Left ventricle myocardium inferior (tissue), 1 donor: ENCODE measurements around the gene PLCG2. TPM values are rescaled to one million over a fixed set of nuclear protein-coding genes. Genes with fewer than 3 reads are reported as not detected.
"Not testable (repeated sequence)": the region's sequence is repeated elsewhere in the genome, so short reads cannot be mapped to it uniquely, and the experiment has no call there.

Experiments used
- DNase-seq: peaks from one replicate; pipeline ENCODE4 v3.0.0-alpha.2; 2020
- H3K27ac ChIP-seq: fragments of 200-600 bp; replicated peaks from 2 replicates; pipeline ENCODE4 v1.8.0; 2021
- H3K27me3 ChIP-seq: fragments of 200-600 bp; 2 replicates; pipeline ENCODE4 v1.8.0; 2021; ENCODE audit warnings: low read depth
- H3K36me3 ChIP-seq: fragments of 200-600 bp; 2 replicates; pipeline ENCODE4 v1.8.0; 2021
- H3K4me1 ChIP-seq: fragments of 200-600 bp; 2 replicates; pipeline ENCODE4 v1.8.0; 2021
- H3K4me3 ChIP-seq: fragments of 200-600 bp; 2 replicates; pipeline ENCODE4 v1.8.0; 2021; ENCODE audit warnings: mild to moderate bottlenecking, moderate library complexity
- H3K9me3 ChIP-seq: fragments of 200-600 bp; replicated peaks from 2 replicates; pipeline ENCODE4 v1.8.0; 2021
- intact Hi-C: fragments of 100-400 bp; cut with micrococcal nuclease; formaldehyde crosslinking; loops from one replicate; pipeline ENCODE4 v1.11.0; 2022
- total RNA-seq: library from RNA; stranded (reverse); fragmentation: NEBNext Ultra II Directional; extraction: Animal tissue kit (Norgen Biotek cat#: 25700); gene quantifications from one replicate; pipeline ENCODE4 v1.2.1, GENCODE V29; 2021
- TF ChIP-seq, protein P1 (sequence below): fragments of 200-600 bp; IDR thresholded peaks from 2 replicates; pipeline ENCODE4 v1.8.0; 2021; ENCODE audit warnings: antibody characterized with exemption, mild to moderate bottlenecking, borderline replicate concordance
- donor health status: DM: no; HTN: yes; CAD: no; lungs with severe emphysema.

PLCG2 gene
- total RNA-seq, 1 donor from 2014 or later, result 5.6 TPM

DNA sequence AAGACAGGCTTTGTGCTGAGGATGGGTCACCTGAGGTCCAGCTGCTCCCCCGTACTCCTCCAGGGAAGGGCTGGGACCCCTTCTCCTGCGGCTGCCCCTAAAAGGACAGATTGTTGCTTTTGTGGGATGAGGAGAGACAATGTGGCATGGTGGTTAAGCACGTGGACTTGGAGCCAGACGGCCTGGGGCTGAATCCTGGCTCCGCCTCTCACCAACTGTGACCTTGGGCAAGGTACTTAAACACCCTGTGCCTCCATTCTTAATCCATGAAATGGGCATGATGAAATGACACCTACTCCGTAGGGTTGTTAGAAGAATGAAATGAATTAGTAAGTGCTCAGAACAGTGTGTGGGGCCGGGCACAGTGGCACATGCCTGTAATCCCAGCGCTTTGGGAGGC lies 39.6 kb upstream of the PLCG2 start:
- Histone ChIP-seq H3K9me3 (no peaks in the 10 kb centered on the region), H3K4me3 (no peak overlapping the region), H3K36me3 (no peaks in the 10 kb centered on the region), H3K27me3 (no peaks in the 10 kb centered on the region), H3K27ac (no peak overlapping the region), H3K4me1 (peaks cover 10% of the 10 kb centered on the region)
- TF ChIP-seq, protein P1, sequence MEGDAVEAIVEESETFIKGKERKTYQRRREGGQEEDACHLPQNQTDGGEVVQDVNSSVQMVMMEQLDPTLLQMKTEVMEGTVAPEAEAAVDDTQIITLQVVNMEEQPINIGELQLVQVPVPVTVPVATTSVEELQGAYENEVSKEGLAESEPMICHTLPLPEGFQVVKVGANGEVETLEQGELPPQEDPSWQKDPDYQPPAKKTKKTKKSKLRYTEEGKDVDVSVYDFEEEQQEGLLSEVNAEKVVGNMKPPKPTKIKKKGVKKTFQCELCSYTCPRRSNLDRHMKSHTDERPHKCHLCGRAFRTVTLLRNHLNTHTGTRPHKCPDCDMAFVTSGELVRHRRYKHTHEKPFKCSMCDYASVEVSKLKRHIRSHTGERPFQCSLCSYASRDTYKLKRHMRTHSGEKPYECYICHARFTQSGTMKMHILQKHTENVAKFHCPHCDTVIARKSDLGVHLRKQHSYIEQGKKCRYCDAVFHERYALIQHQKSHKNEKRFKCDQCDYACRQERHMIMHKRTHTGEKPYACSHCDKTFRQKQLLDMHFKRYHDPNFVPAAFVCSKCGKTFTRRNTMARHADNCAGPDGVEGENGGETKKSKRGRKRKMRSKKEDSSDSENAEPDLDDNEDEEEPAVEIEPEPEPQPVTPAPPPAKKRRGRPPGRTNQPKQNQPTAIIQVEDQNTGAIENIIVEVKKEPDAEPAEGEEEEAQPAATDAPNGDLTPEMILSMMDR, result no peak
- no peak for DNase-seq
- intact Hi-C loops, result loop anchor here (10.0 kb wide), 2 partner anchors 535 to 705 kb away; partner anchors contain the start of gene ATMIN

DNA sequence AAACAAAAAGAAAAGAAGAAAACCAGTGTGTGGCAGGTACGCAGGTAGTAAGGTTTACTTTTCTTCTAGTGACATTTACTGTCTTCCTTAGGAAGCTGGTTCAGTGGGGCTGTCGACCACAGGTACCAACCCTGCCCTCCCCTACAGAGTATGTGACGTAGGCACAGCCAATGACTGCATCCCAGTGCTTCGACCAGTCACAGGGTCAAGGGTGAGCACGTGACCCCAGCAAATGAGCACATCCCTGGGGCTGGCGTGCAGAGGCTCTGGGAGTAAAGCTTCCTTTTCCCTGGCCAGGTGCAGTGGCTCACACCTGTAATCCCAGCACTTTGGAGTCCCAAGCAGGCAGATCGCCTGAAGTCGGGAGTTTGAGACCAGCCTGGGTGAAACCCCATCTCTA lies 38.9 kb upstream of the PLCG2 start:
- no peak overlapping the region for H3K27ac ChIP-seq
- H3K4me1 ChIP-seq, result peaks cover 10% of the 10 kb centered on the region
- no peak for DNase-seq
- H3K36me3 ChIP-seq, result no peaks in the 10 kb centered on the region
- H3K27me3 ChIP-seq, result no peaks in the 10 kb centered on the region
- TF ChIP-seq, protein P1, result no peak
- H3K4me3 ChIP-seq, result no peak overlapping the region
- no peaks in the 10 kb centered on the region for H3K9me3 ChIP-seq
- intact Hi-C loops, result no loop called here

DNA sequence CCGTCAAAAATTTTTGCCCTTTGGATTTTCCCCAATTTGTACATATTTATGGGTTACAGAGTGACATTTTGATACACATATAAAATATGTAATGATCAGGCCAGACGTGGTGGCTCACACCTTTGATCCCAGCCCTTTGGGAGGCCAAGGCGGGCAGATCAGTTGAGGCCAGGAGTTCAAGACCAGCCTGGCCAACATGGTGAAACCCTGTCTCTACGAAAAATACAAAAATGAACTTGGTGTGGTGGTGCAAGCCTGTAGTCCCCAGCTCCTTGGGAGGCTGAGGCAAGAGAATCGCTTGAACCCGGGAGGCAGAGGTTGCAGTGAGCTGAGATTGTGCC lies 37.7 kb upstream of the PLCG2 start:
- H3K27ac ChIP-seq, H3K27me3 ChIP-seq, intact Hi-C loops, H3K4me3 ChIP-seq, DNase-seq, H3K36me3 ChIP-seq, H3K9me3 ChIP-seq: not testable (repeated sequence)
- peaks cover 17% of the 10 kb centered on the region for H3K4me1 ChIP-seq

DNA sequence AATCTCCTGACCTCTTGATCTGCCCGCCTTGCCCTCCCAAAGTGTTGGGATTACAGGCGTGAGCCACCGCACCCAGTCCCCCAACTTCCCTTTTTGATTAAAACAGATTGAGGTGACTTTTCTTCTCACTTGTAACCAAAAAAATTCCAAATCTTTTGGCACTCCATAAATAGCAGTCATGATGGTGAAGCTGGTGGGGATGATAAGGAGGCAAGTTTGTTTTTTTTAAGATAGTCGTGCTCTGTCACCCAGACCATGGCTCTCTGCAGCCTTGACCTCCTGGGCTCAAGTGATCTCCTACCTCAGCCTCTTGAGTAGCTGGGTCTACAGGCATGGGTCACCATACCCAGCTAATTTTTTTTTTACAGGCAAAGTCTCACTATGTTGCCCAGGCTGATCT lies 34.7 kb upstream of the PLCG2 start:
- TF ChIP-seq, protein P1, result no peak
- Histone ChIP-seq H3K36me3 (no peaks in the 10 kb centered on the region), H3K27me3 (no peaks in the 10 kb centered on the region), H3K9me3 (no peaks in the 10 kb centered on the region), H3K27ac (no peak overlapping the region), H3K4me1 (peaks cover 8% of the 10 kb centered on the region), H3K4me3 (no peak overlapping the region)
- no peak for DNase-seq
- intact Hi-C loops, result no loop called here

DNA sequence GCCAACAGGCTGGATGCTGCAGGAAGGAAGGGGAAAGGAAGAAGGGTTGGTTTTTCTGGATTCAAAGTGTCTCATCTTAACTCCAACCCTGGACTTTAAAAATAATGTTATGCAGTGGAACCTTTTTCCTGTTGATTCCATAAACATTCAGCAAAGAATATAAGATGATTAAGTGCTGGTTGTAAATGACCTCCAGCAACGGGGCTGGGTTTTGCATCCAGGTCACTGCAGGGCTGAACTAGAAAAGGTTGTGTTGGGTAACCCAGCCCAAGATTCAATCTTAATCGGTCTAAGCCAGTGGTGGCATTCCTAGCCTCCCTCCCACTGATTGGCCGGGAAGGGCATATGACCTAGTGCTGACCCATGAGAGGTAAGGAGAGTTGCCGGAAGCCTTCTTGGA lies 34.2 kb upstream of the PLCG2 start:
- Histone ChIP-seq H3K4me1 (peaks cover 8% of the 10 kb centered on the region), H3K27me3 (no peaks in the 10 kb centered on the region), H3K27ac (no peak overlapping the region), H3K36me3 (no peaks in the 10 kb centered on the region), H3K9me3 (no peaks in the 10 kb centered on the region), H3K4me3 (no peak overlapping the region)
- intact Hi-C loops, result no loop called here
- DNase-seq, result no peak
- TF ChIP-seq, protein P1, result no peak

DNA sequence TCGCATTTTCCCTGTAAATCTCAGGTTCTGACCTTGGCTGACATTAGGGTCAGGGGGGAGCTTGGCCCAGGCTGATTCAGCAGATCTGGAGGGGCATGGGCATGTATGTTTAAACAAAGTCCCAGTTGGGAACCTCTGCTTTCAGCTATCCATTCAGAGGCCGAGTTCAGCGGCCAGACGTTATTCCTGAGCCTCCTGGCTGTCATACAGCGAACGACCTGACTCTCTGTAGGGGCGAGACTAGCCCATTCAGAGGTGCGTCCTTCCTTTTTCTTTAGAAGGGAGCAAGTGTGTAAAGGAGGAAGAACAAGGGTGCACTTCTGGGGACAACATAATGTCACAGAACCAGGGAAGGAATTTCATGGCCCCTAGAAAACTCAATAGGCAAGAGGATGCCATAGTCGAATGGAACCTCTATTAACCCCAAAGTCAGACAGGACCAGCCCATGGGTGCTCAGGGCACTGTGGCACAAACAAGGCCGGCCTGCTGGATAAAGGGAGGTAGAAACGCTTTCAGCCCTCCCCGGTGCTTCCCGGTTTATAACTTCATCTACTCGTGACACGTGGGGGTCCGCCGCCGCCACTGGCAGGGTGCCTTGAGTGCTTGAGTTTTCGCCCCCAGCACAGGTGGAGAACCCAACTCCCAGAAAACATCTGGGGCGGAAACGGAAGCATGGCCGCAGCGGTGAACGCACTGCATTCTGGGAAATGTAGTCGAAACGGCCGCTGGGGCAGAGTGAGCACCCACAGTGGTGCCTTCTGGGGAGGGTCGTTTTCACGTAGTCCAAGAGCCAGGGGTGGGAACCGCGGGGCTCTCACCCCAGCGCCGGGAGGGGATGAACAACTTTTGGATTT lies 33.2 kb upstream of the PLCG2 start:
- H3K27me3 ChIP-seq, result no peaks in the 10 kb centered on the region
- peak overlapping the region; percentile 58 for H3K4me3 ChIP-seq
- H3K36me3 ChIP-seq, result no peaks in the 10 kb centered on the region
- intact Hi-C loops, result no loop called here
- DNase-seq, result peak; percentile 75
- H3K27ac ChIP-seq, result no peak overlapping the region
- peaks cover 8% of the 10 kb centered on the region for H3K4me1 ChIP-seq
- TF ChIP-seq, protein P1, result no peak
- no peaks in the 10 kb centered on the region for H3K9me3 ChIP-seq
